ENCODE results near the gene IFNW1. TPM values are rescaled to one million over a fixed set of nuclear protein-coding genes. Genes with fewer than 3 reads are reported as not detected.
"Not testable (repeated sequence)": the region's sequence is repeated elsewhere in the genome, so short reads cannot be mapped to it uniquely, and the experiment has no call there.

IFNW1 gene
- total and polyA plus RNA-seq, 8 donors: not detected

GRCh38 chr9:21171351-21171750, 29.7 kb upstream of the IFNW1 start:
- Histone ChIP-seq H3K4me3 (no peak overlapping the region), H3K9me3 (no peaks in the 10 kb centered on the region), H3K4me1 (no peaks in the 10 kb centered on the region), H3K27ac (no peak overlapping the region), H3K36me3 (no peaks in the 10 kb centered on the region), H3K27me3 (no peaks in the 10 kb centered on the region)
- intact Hi-C loops (cut with DNase I; ENCODE audit: low total_unique reads): no loop called here
- DNase-seq: no peak
- no peak for TF ChIP-seq CTCF (IDR thresholded peaks at IDR 0.05)
- TF ChIP-seq POLR2A (IDR thresholded peaks at IDR 0.05): no peak
- no peak for TF ChIP-seq EP300 (IDR thresholded peaks at IDR 0.05)
- no peak for TF ChIP-seq POLR2AphosphoS5 (IDR thresholded peaks at IDR 0.05)
- 74 to 92% (median 83%) methylated on average over 1 of the region's 1 CpG for WGBS, 5 donors

GRCh38 chr9:21166560-21166959, 24.9 kb upstream of the IFNW1 start, which contains the start of gene IFNA21:
Gene IFNA21, minus strand, starts transcription at chr9:21166660. Its CDS starts 48 bp downstream, at chr9:21166612.
- H3K27ac ChIP-seq; H3K4me1 ChIP-seq; H3K27me3 ChIP-seq; intact Hi-C loops (cut with DNase I; ENCODE audit: low total_unique reads); H3K4me3 ChIP-seq; H3K9me3 ChIP-seq; DNase-seq; H3K36me3 ChIP-seq: not testable (repeated sequence)
- WGBS, 5 donors: 75 to 87% (median 82%) methylated on average over 2 of the region's 2 CpGs

GRCh38 chr9:21165516-21165915, 23.9 kb upstream of the IFNW1 start:
- Histone ChIP-seq H3K9me3 (no peaks in the 10 kb centered on the region), H3K27ac (no peak overlapping the region), H3K4me1 (no peaks in the 10 kb centered on the region), H3K4me3 (no peak overlapping the region), H3K27me3 (no peaks in the 10 kb centered on the region), H3K36me3 (no peaks in the 10 kb centered on the region)
- TF ChIP-seq EP300 (IDR thresholded peaks at IDR 0.05) (no peak), POLR2A (IDR thresholded peaks at IDR 0.05) (no peak), POLR2AphosphoS5 (IDR thresholded peaks at IDR 0.05) (no peak)
- no peak for DNase-seq
- WGBS, 5 donors: 91 to 98% (median 95%) methylated on average over 1 of the region's 1 CpG
- intact Hi-C loops (cut with DNase I; ENCODE audit: low total_unique reads): no loop called here

GRCh38 chr9:21160178-21160577, 18.5 kb upstream of the IFNW1 start:
- Histone ChIP-seq H3K9me3 (no peaks in the 10 kb centered on the region), H3K27me3 (no peaks in the 10 kb centered on the region), H3K4me1 (no peaks in the 10 kb centered on the region), H3K27ac (no peak overlapping the region), H3K36me3 (no peaks in the 10 kb centered on the region), H3K4me3 (no peak overlapping the region)
- intact Hi-C loops (cut with DNase I; ENCODE audit: low total_unique reads): no loop called here
- TF ChIP-seq POLR2A (IDR thresholded peaks at IDR 0.05) (no peak), POLR2AphosphoS5 (IDR thresholded peaks at IDR 0.05) (no peak), CTCF (IDR thresholded peaks at IDR 0.05) (no peak), EP300 (IDR thresholded peaks at IDR 0.05) (no peak)
- peak in 1 of 2 donors; percentile 20 for DNase-seq
- WGBS, 5 donors: 0 to 11% (median 5%) methylated on average over 1 of the region's 1 CpG

- H3K4me1 ChIP-seq: peaks cover 0 to 6% (median 0%) of the 10 kb centered on the region in 4 donors
- H3K4me3 ChIP-seq: no peak overlapping the region
- WGBS, 5 donors: 48 to 74% (median 62%) methylated on average over 2 of the region's 2 CpGs
- H3K9me3 ChIP-seq: no peaks in the 10 kb centered on the region
- intact Hi-C loops (cut with DNase I; ENCODE audit: low total_unique reads): no loop called here
- H3K27ac ChIP-seq: no peak overlapping the region
- no peaks in the 10 kb centered on the region for H3K27me3 ChIP-seq
- DNase-seq: no peak
- H3K36me3 ChIP-seq: no peaks in the 10 kb centered on the region
- TF ChIP-seq CTCF (IDR thresholded peaks at IDR 0.05) (no peak), EP300 (IDR thresholded peaks at IDR 0.05) (no peak), POLR2AphosphoS5 (IDR thresholded peaks at IDR 0.05) (no peak), POLR2A (IDR thresholded peaks at IDR 0.05) (no peak)
Measured at GRCh38 chr9:21155501-21155900, 13.9 kb upstream of the IFNW1 start.
